GM20000 (cell line): Measurements from ENCODE around the gene ADD1.

Experiments used
- DNase-seq: peaks from one replicate; pipeline ENCODE4 v3.0.0; 2012; ENCODE audit warnings: low spot score
- CTCF ChIP-seq: IDR thresholded peaks from 2 replicates; pipeline ENCODE4 v1.5.1; 2012; ENCODE audit warnings: mild to moderate bottlenecking, control low read depth; ENCODE audit errors: extremely low read depth, missing control alignments

Gene ADD1

GRCh38 chr4:2825740-2826139 is 17.9 kb upstream of the ADD1 start:
- DNase-seq, result no peak
- TF ChIP-seq CTCF, result no peak

GRCh38 chr4:2827071-2827873 is 16.4 kb upstream of the ADD1 start:
- no peak for DNase-seq
- no peak for TF ChIP-seq CTCF

GRCh38 chr4:2827874-2828751 is 15.5 kb upstream of the ADD1 start:
- TF ChIP-seq CTCF, result no peak
- no peak for DNase-seq

GRCh38 chr4:2828758-2829181 is 14.9 kb upstream of the ADD1 start:
- no peak for DNase-seq
- no peak for TF ChIP-seq CTCF

- DNase-seq, result no peak
- TF ChIP-seq CTCF, result no peak
Measured at GRCh38 chr4:2829321-2829932, 14.2 kb upstream of the ADD1 start.

- TF ChIP-seq CTCF, result no peak
Measured at GRCh38 chr4:2829933-2830451, 13.7 kb upstream of the ADD1 start.

More at GRCh38 chr4:2829933-2830451, 13.7 kb upstream of the ADD1 start:
- DNase-seq, result no peak
